ENCODE data around the gene C20orf204.

The C20orf204 gene

DNA sequence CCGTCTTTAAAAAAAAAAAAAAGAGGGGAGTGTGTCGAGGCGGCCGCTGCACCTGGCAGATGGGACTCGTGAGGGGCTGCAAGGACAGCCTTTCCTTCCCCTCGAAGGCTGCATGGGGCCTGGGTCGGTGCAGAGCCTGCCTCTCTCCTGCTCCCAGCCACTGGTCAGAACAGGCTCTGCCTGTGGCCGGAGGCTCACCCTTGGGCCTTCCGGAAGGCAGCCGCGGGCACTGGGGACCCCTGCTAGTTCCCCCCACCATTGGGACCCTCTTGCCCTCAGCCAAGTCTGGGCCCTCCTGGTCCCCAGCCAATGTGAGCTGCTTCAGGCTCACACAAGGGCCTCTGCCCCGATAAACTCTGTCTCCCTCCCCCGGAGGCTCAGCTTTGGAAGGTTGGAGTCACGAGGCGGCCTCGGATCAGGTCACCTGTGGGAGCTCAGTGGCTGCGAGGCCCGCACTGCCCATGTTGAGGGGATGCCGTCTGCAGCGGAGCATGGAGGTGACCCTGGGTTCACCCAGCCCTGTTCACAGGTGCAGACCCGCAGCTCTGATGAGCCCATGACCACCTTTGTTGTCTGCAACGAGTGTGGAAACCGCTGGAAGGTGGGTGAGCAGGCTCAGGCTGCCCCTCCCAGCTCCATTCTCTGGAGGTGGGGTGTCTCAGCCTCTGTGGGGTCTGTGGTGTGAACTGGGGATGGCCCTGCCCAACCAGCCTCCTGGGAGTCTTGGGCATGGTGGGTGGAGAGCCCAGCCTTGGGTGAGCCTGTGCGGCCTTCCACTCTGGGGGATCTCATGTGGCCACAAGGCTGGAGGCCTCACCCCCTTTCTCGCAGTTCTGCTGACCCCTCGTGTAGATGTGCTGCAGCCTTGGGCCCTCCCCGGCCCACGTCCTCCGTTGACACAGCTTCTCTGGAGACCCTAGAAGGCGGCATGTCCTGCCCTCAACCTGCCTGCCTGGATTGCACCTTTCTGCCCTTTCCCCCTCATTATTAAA, 35.7 kb downstream of the C20orf204 start:
- DNase-seq (ENCODE audit: low spot score) = no peak

- DNase-seq (ENCODE audit: low spot score) = no peak
Observed at GRCh38 chr20:64072498-64073063, 36.6 kb downstream of the C20orf204 start.

DNA sequence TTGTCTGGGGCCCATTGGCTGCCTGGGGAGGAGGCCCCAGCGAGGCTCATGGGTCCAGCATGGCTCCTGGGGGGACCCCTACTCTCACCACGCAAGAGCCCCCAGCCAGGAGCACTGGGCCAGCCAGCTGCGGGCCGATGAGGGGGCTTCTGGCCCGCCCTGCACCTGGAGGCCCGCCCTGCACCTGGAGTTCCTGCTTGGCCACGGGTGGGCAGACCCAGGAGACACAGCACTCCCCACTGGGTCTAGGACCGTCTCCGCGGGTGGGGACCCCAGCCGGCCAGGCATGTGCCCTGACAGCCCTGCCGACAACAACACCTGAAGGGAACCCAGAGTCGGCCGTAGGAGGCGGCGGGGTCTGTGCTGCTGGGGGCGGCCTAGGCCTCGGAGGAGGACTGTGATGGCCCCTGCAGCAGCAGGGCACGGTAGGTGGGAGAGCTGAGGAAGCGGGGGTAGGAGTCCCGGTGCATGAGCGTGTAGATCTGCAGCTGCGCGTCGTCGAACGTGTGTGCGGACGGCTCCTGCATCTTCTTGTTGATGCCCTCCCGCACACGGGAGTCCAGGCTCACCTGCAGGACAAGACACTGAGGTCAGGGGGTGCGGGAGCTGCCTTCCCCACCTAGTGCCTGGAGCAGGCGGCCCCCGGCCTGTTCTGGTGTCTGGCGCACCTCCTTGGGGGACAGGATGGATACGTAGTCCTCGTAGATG, 37.6 kb downstream of the C20orf204 start:
- DNase-seq (ENCODE audit: low spot score) = no peak

DNA sequence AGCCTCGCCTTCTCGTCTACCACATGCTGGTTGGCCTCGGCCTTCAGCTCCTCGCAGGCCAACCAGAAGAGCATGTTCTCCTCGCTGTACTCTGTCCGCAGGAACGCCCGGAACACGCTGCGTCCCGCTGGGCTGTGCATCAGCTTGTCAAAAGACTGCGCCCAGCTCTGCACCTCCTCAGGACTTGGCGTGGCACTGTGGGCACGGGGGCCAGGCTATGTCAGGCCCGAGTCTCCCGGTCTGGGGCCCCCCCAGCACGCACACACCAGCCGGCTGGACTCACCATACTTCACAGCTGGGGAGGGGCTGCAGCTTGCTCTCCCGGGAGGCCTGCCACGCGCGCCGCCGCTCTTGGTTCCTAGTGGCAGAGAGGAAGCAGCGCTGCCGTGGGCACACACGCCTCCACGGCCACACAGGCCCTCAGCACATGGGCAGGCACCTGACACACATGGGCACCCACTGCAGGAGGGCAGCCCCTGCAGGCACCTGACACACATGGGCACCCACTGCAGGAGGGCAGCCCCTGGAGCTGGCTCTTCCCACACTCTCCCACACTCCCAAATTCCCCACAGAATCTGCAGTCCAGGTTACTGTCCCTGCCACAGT, 38.3 kb downstream of the C20orf204 start:
- no peak for DNase-seq (ENCODE audit: low spot score)

- no peak for DNase-seq (ENCODE audit: low spot score)
Observed at GRCh38 chr20:64074963-64075362, 39.0 kb downstream of the C20orf204 start.

DNA sequence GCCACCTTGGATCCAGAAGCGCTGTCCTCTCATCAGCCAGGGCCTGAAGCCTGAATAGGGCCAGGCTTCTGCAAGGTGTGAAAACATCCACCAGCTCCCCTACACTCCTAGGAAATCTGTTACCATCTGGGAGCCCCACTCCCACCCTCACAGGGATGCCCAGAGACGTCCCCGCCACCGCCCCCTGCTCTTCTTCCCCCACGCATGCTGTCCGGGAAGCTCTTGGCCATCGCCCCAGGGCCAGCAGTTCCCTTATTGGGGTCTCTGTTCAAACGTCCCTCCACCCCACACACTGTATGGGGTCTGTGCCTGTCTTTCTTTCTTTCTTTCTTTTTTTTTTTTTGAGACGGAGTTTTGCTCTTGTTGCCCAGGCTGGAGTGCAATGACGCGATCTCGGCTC, 39.6 kb downstream of the C20orf204 start:
- DNase-seq (ENCODE audit: low spot score) = no peak

DNA sequence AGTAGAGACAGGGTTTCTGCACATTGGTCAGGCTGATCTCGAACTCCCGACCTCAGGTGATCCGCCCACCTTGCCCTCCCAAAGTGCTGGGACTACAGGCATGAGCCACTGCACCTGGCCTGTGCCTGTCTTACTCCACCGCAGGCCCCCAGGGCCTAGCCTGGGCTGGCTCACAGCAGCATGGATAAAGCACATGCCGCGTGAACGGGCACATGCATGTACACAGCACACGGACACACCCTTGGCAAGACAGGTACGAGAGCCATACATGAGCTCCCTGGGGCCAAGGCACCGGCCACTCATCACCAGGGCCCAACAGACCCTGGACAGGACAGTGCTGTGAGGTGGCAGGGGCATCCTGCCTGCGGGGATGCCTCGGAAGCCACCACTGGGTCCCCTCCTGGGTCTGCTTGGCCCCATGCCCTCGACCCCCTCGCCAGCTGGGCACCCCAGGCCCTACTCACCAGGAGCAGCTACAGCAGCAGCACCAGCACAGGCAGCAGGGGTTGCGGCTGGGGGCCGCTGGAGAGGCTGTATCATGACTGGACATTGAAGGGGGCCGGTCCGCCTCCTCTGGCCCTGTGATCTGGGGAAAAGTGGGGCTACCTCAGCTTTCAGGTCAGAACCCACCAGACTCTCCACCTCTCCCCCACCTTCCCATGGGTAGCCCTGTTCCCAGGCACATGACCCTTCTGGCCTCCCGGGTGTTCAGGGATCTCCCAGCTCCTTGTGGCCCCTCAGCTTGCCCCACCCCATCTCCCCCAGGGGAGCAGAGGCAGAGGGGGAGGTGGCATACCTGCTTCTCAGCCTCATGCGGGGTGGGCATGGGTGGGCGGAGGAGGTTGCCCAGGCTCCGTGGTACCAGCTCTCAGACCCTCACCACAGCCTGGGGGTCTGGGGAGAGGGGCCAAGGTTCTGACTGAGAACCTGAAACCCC, 40.3 kb downstream of the C20orf204 start:
- DNase-seq (ENCODE audit: low spot score) = no peak

GRCh38 chr20:64077094-64077493, 41.1 kb downstream of the C20orf204 start:
- no peak for DNase-seq (ENCODE audit: low spot score)

GRCh38 chr20:64077541-64077875, 41.5 kb downstream of the C20orf204 start:
- DNase-seq (ENCODE audit: low spot score) = no peak

GRCh38 chr20:64077876-64078551, 42.0 kb downstream of the C20orf204 start:
- peak; percentile 60 for DNase-seq (ENCODE audit: low spot score)

- no peak for DNase-seq (ENCODE audit: low spot score)
Observed at GRCh38 chr20:64078934-64079272, 42.9 kb downstream of the C20orf204 start.

DNA sequence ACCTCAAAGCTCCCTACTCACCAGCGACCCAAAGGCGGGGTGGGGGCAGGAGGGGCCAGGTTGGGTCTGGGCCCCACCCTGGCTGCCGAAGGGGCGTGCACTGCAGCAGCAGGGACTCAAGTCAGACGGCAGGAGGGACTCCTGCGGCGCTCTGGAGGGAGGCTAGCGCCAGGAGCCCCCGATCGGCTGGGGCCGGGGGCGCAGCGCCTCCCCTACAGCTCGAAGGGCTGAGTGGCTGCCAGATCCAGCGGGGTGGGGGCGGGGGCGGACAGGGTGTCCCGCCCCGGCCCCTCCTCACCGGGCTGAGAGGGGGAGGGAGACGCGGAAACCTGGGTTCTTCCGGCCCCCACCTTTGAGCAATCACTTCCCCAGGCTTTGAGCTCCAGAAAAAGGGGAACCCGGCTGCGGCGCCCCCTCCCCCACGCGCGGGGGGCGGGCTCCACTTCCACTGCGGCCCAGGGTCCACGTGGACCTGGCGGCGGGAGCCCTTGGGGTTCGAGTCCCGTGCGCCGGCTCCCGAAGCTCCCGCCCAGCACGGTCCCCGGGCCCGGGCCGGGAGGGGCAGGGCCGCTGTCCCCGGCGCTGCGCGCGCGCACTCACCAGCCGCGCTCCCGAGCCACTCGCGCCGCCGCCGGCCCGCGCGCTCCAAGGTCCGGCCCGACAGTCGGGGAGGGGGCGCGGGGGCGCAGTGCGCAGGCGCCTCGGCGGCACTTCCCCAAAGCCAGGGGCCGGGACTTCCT, 43.5 kb downstream of the C20orf204 start, which contains the start of gene RGS19:
RGS19 (minus strand) TSS at position 246 of the 740 bp plus-strand sequence. CDS start 2,632 bp downstream, outside the sequence.
- DNase-seq (ENCODE audit: low spot score) = peak; percentile 66

GRCh38 chr20:64080013-64080812, 44.2 kb downstream of the C20orf204 start, which contains the start of gene OPRL1:
OPRL1 (plus strand) TSS chr20:64080082; CDS start chr20:64092721, 12,639 bp downstream.
- DNase-seq (ENCODE audit: low spot score) = no peak

GRCh38 chr20:64080813-64081623, 45.0 kb downstream of the C20orf204 start:
- DNase-seq (ENCODE audit: low spot score) = no peak

- no peak for DNase-seq (ENCODE audit: low spot score)
Observed at GRCh38 chr20:64081624-64081964, 45.6 kb downstream of the C20orf204 start.

- no peak for DNase-seq (ENCODE audit: low spot score)
Observed at GRCh38 chr20:64082126-64082731, 46.2 kb downstream of the C20orf204 start.

- DNase-seq (ENCODE audit: low spot score) = no peak
Observed at GRCh38 chr20:64082820-64083377, 46.9 kb downstream of the C20orf204 start.
